GM12892 (cell line): ENCODE data around the gene FASTKD3.

Experiments used
- POLR2A ChIP-seq: IDR thresholded peaks from 2 replicates; pipeline ENCODE4 v1.6.1; 2011; ENCODE audit warnings: low read depth, low read length, control low read depth
- POLR2AphosphoS5 ChIP-seq: IDR thresholded peaks from 2 replicates; pipeline ENCODE4 v1.6.1; 2011; ENCODE audit warnings: low read depth, low read length, control low read depth

DNA sequence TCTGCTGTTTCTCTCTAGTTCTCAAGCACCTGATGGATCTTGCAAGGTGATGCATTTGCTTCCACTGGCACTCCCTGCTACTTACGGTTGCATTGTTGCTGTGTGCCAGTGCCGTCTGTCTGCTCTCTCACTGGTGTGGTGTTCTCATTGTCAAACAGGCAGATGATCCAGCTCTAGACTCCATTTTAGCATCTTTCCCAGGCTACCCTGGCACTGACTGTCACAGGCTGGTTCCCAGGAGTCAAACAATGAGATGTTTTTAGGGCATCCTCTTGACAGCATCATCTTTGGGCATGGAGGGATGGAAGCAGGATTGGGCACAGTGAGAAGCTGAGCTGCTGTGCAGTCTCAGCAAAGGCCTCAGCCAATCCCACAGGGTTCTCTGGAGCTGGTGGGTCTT lies 13.0 kb upstream of the FASTKD3 start:
- TF ChIP-seq POLR2A, result no peak
- no peak for TF ChIP-seq POLR2AphosphoS5
